ENCODE data around the gene EIF4A3.

DNA sequence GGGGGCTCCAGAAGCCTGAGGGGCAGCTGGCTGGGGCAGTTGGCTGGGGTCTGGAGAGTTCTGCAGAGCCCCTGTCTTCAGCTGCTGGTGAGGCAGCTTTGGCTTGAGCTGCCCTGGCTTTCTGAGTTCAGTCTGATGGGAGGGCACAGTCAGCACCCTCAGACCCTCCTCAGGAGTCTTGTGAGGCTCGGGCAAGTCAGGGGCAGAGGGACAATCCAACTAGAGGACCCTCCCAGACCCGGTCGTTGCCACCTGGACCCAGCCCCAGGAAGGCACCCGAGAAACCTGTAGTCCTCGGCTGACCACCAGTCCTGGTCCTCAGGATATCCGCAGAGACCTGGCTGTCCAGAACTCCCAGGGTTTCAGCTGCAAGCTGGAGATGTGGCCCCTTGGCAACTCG lies 24.8 kb upstream of the EIF4A3 start:
- TF ChIP-seq, protein P1, sequence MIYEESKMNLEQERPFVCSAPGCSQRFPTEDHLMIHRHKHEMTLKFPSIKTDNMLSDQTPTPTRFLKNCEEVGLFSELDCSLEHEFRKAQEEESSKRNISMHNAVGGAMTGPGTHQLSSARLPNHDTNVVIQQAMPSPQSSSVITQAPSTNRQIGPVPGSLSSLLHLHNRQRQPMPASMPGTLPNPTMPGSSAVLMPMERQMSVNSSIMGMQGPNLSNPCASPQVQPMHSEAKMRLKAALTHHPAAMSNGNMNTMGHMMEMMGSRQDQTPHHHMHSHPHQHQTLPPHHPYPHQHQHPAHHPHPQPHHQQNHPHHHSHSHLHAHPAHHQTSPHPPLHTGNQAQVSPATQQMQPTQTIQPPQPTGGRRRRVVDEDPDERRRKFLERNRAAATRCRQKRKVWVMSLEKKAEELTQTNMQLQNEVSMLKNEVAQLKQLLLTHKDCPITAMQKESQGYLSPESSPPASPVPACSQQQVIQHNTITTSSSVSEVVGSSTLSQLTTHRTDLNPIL (CRISPR knock-in tag; IDR thresholded peaks at IDR 0.05) = no peak
- TF ChIP-seq GATA2 (CRISPR knock-in tag; IDR thresholded peaks at IDR 0.05) = no peak
- no peak for TF ChIP-seq NFE2L1 (tag; IDR thresholded peaks at IDR 0.05; ENCODE audit: borderline replicate concordance, low read depth)
- TF ChIP-seq NR2C2 (CRISPR knock-in tag; IDR thresholded peaks at IDR 0.05) = no peak
- no peak for TF ChIP-seq NR2C2 (tag; IDR thresholded peaks at IDR 0.05)
- no peak for TF ChIP-seq IFI16 (CRISPR knock-in tag; IDR thresholded peaks at IDR 0.05)
